Measurements from ENCODE around the gene RADIL. TPM values are rescaled to one million over a fixed set of nuclear protein-coding genes. Genes with fewer than 3 reads are reported as not detected.

Gene RADIL
- total and polyA plus RNA-seq, 8 donors: 1.2 to 21.6 (median 3.0) TPM; not detected in 1

- no peak overlapping the region for H3K27ac ChIP-seq
- no peaks in the 10 kb centered on the region for H3K9me3 ChIP-seq
- peaks cover 0 to 35% (median 19%) of the 10 kb centered on the region in 3 donors for H3K27me3 ChIP-seq
- 68 to 76% (median 71%) methylated on average over 9 to 10 of the region's 10 CpGs for WGBS, 5 donors
- H3K4me3 ChIP-seq: no peak overlapping the region
- peaks cover 11 to 22% (median 19%) of the 10 kb centered on the region in 4 donors for H3K4me1 ChIP-seq
- no peak for DNase-seq
- intact Hi-C loops (cut with DNase I; ENCODE audit: low total_unique reads): no loop called here
- H3K36me3 ChIP-seq: peaks cover 0 to 20% (median 7%) of the 10 kb centered on the region in 4 donors
- TF ChIP-seq, protein P1, sequence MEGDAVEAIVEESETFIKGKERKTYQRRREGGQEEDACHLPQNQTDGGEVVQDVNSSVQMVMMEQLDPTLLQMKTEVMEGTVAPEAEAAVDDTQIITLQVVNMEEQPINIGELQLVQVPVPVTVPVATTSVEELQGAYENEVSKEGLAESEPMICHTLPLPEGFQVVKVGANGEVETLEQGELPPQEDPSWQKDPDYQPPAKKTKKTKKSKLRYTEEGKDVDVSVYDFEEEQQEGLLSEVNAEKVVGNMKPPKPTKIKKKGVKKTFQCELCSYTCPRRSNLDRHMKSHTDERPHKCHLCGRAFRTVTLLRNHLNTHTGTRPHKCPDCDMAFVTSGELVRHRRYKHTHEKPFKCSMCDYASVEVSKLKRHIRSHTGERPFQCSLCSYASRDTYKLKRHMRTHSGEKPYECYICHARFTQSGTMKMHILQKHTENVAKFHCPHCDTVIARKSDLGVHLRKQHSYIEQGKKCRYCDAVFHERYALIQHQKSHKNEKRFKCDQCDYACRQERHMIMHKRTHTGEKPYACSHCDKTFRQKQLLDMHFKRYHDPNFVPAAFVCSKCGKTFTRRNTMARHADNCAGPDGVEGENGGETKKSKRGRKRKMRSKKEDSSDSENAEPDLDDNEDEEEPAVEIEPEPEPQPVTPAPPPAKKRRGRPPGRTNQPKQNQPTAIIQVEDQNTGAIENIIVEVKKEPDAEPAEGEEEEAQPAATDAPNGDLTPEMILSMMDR (IDR thresholded peaks at IDR 0.05): no peak
- TF ChIP-seq POLR2AphosphoS5 (IDR thresholded peaks at IDR 0.05): no peak
- TF ChIP-seq EP300 (IDR thresholded peaks at IDR 0.05): no peak
Measured at GRCh38 chr7:4880218-4880617, 3.3 kb downstream of the RADIL start.

DNA sequence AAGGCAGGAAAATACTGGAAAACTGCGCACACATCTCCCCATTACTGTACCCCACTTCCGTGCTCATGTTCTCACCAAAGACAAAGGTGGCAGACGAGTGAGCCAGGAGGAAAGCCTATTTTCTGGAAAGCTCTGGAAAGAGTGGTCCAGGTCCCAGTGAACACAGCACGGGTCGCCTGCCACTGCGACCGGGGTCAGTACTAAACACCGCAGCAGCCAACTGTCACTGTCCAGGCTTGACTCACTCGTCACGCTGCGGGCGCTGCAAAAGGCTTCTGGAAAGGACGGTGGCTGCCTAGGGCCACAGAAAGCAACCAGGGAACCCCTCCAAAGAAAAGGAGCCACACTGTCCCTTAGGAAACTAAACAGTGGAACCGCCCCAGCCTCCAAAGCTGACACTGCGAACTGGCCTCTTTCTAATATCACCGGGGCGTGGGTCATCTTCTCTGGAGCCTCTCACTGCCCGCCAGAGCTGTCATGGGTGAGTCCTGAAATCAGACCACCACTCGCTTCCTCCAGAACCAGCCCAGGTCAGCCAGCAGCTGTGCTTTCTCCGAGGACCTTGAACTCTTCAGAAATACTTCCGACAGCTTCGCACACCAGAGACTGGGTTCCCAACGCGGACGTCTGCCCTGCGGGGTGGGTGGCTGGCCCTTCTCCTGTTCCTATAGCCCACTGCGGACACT, 4.0 kb downstream of the RADIL start:
- Histone ChIP-seq H3K36me3 (peaks cover 0 to 22% (median 7%) of the 10 kb centered on the region in 4 donors), H3K27me3 (peaks cover 0 to 35% (median 19%) of the 10 kb centered on the region in 3 donors), H3K4me1 (peaks cover 11 to 22% (median 19%) of the 10 kb centered on the region in 4 donors), H3K9me3 (no peaks in the 10 kb centered on the region), H3K4me3 (no peak overlapping the region), H3K27ac (no peak overlapping the region)
- WGBS, 5 donors: 82 to 90% (median 85%) methylated on average over 22 to 27 of the region's 27 CpGs
- TF ChIP-seq, protein P1 (IDR thresholded peaks at IDR 0.05): no peak
- TF ChIP-seq EP300 (IDR thresholded peaks at IDR 0.05): no peak
- no peak for TF ChIP-seq POLR2AphosphoS5 (IDR thresholded peaks at IDR 0.05)
- no peak for TF ChIP-seq POLR2A (IDR thresholded peaks at IDR 0.05)
- DNase-seq: no peak
- intact Hi-C loops (cut with DNase I; ENCODE audit: low total_unique reads): no loop called here

DNA sequence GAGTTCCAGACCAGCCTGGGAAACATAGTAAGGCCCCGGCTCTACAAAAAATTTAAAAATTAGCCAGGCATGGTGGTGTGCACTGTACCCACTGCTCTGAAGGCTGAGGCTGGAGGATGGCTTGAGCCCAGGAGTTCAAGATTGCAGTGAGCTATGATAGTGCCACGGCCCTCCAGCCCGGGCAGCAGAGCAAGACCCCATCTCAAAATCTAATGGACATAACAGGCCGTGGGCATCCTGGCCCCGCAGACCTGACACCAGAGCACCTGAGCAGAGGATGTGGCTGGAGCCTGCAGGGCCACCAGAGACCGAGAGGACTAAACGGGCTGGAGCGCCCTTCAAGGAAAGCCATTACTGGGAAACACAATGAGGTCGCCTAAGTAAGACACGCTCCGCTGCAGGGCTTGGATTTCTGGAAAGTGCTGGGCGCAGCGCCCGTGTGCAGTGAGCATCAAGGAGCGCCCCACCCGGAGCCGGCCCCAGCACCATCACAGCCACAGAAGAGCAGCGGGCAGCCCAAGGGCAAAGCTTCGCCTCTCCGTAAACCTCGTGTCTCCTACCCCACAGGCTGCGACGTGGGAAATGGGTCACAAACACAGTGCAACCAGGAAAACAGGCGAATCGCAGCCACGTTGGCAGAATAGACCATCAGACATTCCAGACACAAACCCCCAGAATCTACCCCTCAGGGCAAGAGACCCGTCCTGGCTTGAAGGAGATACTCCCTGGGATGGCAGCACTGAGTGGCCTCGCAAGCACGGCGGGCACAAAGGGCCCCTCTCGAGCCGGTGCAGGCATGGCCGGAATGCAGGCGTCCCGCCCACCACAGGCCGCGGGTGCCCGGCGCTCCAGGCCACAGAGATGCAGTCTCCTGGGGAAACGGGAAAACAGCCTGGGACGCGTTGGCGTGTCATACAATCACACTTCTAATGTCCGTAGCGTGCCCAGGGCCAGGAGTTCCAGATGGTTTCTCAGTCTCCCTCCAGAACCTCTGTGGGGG, 4.9 kb downstream of the RADIL start:
- Histone ChIP-seq H3K36me3 (peaks cover 0 to 22% (median 7%) of the 10 kb centered on the region in 4 donors), H3K27ac (no peak overlapping the region), H3K4me1 (peaks cover 11 to 20% (median 17%) of the 10 kb centered on the region in 4 donors), H3K9me3 (no peaks in the 10 kb centered on the region), H3K4me3 (no peak overlapping the region), H3K27me3 (peaks cover 0 to 27% (median 13%) of the 10 kb centered on the region in 3 donors)
- intact Hi-C loops (cut with DNase I; ENCODE audit: low total_unique reads): no loop called here
- no peak for TF ChIP-seq POLR2AphosphoS5 (IDR thresholded peaks at IDR 0.05)
- TF ChIP-seq, protein P1 (IDR thresholded peaks at IDR 0.05): no peak
- DNase-seq: no peak
- WGBS, 5 donors: 85 to 89% (median 86%) methylated on average over 44 to 45 of the region's 45 CpGs

- TF ChIP-seq, protein P1 (IDR thresholded peaks at IDR 0.05): no peak
- TF ChIP-seq POLR2A (IDR thresholded peaks at IDR 0.05): no peak
- TF ChIP-seq EP300 (IDR thresholded peaks at IDR 0.05): no peak
- no peak for TF ChIP-seq POLR2AphosphoS5 (IDR thresholded peaks at IDR 0.05)
- H3K27ac ChIP-seq: no peak overlapping the region
- intact Hi-C loops (cut with DNase I; ENCODE audit: low total_unique reads): no loop called here
- no peaks in the 10 kb centered on the region for H3K4me1 ChIP-seq
- peaks cover 0 to 22% (median 7%) of the 10 kb centered on the region in 4 donors for H3K36me3 ChIP-seq
- no peak for DNase-seq
- peaks cover 0 to 15% (median 0%) of the 10 kb centered on the region in 3 donors for H3K27me3 ChIP-seq
- no peak overlapping the region for H3K4me3 ChIP-seq
- no peaks in the 10 kb centered on the region for H3K9me3 ChIP-seq
- WGBS, 5 donors: 95 to 97% (median 96%) methylated on average over 18 of the region's 18 CpGs
Measured at GRCh38 chr7:4876586-4876985, 6.9 kb downstream of the RADIL start.

All from stomach (tissue), 9 donors.